H1 (cell line): Measurements from ENCODE around the gene CORO7. TPM values are rescaled to one million over a fixed set of nuclear protein-coding genes. Genes with fewer than 3 reads are reported as not detected.

Experiments
- CBX8 ChIP-seq: fragments of 300-800, 300-1000 bp; sonication (generic); IDR thresholded peaks from 2 replicates; pipeline ENCODE4 v1.7.1; 2016; ENCODE audit warnings: low read depth, low read length, borderline replicate concordance
- HDAC6 ChIP-seq: IDR thresholded peaks from one replicate; pipeline ENCODE4 v1.7.1; 2012; ENCODE audit warnings: low read depth, mild to moderate bottlenecking, inconsistent platforms, low read length, moderate library complexity
- JUND ChIP-seq: IDR thresholded peaks from 2 replicates; pipeline ENCODE4 v1.6.1; 2011; ENCODE audit warnings: mild to moderate bottlenecking, improper control_type of control experiment, low read length
- MAFK ChIP-seq: IDR thresholded peaks from 2 replicates; pipeline ENCODE4 v1.6.1; 2012; ENCODE audit warnings: low read depth, mild to moderate bottlenecking, improper control_type of control experiment, low read length
- SUZ12 ChIP-seq: fragments of 200-600 bp; sonication (generic); IDR thresholded peaks from 2 replicates; pipeline ENCODE4 v1.6.1; 2012; ENCODE audit warnings: mild to moderate bottlenecking, inconsistent platforms, low read length, moderate library complexity, mixed read lengths
- YY1 ChIP-seq: IDR thresholded peaks from 2 replicates; pipeline ENCODE4 v1.6.1; 2011; ENCODE audit warnings: low read depth, mild to moderate bottlenecking, low read length
- polyA plus RNA-seq, 7 experiments: library from polyadenylated mRNA; depleted of rRNA in 3 of 7; stranded (reverse) in 5 of 7; unstranded in 2 of 7; fragments of >200 nt in 5 of 7; fragments of 200-250 nt in 2 of 7; gene quantifications; 1 replicate in 5 of 7; 2 replicates in 1 of 7; 4 replicates in 1 of 7; pipeline versions ENCODE4 v1.2.1 to v1.2.3, GENCODE V29; 2011 to 2013; ENCODE audit warnings: missing spikeins in 2 of 7, mixed read lengths in 2 of 7
- total RNA-seq: library from RNA; stranded (reverse); fragmentation: NEBNext Ultra II Directional; extraction: Animal tissue kit (Norgen Biotek cat#: 25700); gene quantifications from 2 replicates; pipeline ENCODE4 v1.2.1, GENCODE V29; 2021
- TF ChIP-seq, protein P1 (sequence below): fragments of 300-600 bp; sonication (generic); IDR thresholded peaks from 2 replicates; pipeline ENCODE4 v1.7.1; 2012; ENCODE audit warnings: low read length, moderate library complexity, mild to moderate bottlenecking, inconsistent platforms; ENCODE audit not compliant: insufficient replicate concordance
- TF ChIP-seq, protein P2 (sequence below): IDR thresholded peaks from 2 replicates; pipeline ENCODE4 v1.6.1; 2012; ENCODE audit warnings: low read length, inconsistent platforms

CORO7 gene
- total and polyA plus RNA-seq, 2 of the 8 experiments (the other 6 are each of a cell fraction or from before 2014, with no cell fraction given) = 25.2 to 29.8 TPM

DNA sequence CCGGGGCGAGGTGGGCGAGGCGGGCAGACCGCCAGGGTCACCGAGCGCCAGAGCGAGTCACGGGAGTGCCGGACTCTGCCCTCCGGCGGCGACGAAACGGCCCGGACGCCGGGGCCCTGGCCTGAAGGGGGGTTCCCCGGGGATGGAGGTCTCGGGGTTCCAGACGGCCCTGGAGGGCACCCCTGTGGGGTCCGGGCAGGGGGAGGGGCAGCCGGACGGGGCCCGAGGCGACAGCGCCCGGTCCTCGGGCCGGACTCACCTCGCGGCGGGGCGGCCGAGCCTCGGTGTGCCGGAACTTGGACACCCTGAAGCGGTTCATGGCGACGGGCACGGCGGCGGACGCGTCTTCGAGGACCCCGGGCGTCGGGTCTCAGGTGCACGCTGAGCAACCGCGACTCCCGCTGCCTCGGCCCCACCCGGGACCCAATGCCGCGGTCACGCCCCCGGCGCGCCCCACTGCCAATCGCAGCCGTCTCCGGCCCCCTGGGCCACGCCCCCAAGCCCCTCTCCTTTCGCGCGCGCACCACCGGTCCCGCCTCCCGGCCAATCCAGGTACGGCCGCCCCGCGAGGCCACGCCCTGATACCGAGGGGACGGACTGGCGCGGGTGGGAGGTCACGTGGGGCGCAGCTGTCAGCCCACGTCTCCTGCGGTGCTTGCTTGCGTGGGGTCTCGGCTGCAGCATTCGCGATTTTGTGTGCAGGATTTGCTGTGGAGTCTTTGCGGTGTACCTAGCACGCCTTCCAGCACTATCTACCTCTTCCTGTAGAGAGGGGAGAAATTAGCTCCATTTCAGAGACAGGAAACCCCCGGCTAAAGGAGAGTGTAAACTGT, at the start of gene CORO7 (continued):
- TF ChIP-seq, protein P1, sequence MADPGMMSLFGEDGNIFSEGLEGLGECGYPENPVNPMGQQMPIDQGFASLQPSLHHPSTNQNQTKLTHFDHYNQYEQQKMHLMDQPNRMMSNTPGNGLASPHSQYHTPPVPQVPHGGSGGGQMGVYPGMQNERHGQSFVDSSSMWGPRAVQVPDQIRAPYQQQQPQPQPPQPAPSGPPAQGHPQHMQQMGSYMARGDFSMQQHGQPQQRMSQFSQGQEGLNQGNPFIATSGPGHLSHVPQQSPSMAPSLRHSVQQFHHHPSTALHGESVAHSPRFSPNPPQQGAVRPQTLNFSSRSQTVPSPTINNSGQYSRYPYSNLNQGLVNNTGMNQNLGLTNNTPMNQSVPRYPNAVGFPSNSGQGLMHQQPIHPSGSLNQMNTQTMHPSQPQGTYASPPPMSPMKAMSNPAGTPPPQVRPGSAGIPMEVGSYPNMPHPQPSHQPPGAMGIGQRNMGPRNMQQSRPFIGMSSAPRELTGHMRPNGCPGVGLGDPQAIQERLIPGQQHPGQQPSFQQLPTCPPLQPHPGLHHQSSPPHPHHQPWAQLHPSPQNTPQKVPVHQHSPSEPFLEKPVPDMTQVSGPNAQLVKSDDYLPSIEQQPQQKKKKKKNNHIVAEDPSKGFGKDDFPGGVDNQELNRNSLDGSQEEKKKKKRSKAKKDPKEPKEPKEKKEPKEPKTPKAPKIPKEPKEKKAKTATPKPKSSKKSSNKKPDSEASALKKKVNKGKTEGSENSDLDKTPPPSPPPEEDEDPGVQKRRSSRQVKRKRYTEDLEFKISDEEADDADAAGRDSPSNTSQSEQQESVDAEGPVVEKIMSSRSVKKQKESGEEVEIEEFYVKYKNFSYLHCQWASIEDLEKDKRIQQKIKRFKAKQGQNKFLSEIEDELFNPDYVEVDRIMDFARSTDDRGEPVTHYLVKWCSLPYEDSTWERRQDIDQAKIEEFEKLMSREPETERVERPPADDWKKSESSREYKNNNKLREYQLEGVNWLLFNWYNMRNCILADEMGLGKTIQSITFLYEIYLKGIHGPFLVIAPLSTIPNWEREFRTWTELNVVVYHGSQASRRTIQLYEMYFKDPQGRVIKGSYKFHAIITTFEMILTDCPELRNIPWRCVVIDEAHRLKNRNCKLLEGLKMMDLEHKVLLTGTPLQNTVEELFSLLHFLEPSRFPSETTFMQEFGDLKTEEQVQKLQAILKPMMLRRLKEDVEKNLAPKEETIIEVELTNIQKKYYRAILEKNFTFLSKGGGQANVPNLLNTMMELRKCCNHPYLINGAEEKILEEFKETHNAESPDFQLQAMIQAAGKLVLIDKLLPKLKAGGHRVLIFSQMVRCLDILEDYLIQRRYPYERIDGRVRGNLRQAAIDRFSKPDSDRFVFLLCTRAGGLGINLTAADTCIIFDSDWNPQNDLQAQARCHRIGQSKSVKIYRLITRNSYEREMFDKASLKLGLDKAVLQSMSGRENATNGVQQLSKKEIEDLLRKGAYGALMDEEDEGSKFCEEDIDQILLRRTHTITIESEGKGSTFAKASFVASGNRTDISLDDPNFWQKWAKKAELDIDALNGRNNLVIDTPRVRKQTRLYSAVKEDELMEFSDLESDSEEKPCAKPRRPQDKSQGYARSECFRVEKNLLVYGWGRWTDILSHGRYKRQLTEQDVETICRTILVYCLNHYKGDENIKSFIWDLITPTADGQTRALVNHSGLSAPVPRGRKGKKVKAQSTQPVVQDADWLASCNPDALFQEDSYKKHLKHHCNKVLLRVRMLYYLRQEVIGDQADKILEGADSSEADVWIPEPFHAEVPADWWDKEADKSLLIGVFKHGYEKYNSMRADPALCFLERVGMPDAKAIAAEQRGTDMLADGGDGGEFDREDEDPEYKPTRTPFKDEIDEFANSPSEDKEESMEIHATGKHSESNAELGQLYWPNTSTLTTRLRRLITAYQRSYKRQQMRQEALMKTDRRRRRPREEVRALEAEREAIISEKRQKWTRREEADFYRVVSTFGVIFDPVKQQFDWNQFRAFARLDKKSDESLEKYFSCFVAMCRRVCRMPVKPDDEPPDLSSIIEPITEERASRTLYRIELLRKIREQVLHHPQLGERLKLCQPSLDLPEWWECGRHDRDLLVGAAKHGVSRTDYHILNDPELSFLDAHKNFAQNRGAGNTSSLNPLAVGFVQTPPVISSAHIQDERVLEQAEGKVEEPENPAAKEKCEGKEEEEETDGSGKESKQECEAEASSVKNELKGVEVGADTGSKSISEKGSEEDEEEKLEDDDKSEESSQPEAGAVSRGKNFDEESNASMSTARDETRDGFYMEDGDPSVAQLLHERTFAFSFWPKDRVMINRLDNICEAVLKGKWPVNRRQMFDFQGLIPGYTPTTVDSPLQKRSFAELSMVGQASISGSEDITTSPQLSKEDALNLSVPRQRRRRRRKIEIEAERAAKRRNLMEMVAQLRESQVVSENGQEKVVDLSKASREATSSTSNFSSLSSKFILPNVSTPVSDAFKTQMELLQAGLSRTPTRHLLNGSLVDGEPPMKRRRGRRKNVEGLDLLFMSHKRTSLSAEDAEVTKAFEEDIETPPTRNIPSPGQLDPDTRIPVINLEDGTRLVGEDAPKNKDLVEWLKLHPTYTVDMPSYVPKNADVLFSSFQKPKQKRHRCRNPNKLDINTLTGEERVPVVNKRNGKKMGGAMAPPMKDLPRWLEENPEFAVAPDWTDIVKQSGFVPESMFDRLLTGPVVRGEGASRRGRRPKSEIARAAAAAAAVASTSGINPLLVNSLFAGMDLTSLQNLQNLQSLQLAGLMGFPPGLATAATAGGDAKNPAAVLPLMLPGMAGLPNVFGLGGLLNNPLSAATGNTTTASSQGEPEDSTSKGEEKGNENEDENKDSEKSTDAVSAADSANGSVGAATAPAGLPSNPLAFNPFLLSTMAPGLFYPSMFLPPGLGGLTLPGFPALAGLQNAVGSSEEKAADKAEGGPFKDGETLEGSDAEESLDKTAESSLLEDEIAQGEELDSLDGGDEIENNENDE = no peak
- no peak for TF ChIP-seq JUND
- no peak for TF ChIP-seq HDAC6
- no peak for TF ChIP-seq MAFK
- TF ChIP-seq, protein P2, sequence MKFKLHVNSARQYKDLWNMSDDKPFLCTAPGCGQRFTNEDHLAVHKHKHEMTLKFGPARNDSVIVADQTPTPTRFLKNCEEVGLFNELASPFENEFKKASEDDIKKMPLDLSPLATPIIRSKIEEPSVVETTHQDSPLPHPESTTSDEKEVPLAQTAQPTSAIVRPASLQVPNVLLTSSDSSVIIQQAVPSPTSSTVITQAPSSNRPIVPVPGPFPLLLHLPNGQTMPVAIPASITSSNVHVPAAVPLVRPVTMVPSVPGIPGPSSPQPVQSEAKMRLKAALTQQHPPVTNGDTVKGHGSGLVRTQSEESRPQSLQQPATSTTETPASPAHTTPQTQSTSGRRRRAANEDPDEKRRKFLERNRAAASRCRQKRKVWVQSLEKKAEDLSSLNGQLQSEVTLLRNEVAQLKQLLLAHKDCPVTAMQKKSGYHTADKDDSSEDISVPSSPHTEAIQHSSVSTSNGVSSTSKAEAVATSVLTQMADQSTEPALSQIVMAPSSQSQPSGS = no peak
- TF ChIP-seq YY1 = no peak
- no peak for TF ChIP-seq CBX8
- TF ChIP-seq SUZ12 = no peak; the same call in 1 of the 2 replicates
